Tibial nerve (tissue), 3 donors: ENCODE data around the gene MRI1.

ENCODE experiments used
- POLR2A ChIP-seq, 2 donors: fragments of 450-650 bp; IDR thresholded peaks; one replicate each; pipeline ENCODE4 v1.6.1; 2017; ENCODE audit warnings: antibody characterized with exemption in 2 of 2, mild to moderate bottlenecking in 2 of 2, moderate library complexity in 2 of 2
- TF ChIP-seq, protein P1 (sequence below), 5 experiments: fragments of 200-600 bp in 3 of 5; fragments of 450-650 bp in 2 of 5; sonication (generic) in 3 of 5; IDR thresholded peaks; one replicate each; pipeline ENCODE4 v1.5.1; 2016 to 2019; ENCODE audit warnings: antibody characterized with exemption in 5 of 5, mild to moderate bottlenecking in 3 of 5, moderate library complexity in 2 of 5

DNA sequence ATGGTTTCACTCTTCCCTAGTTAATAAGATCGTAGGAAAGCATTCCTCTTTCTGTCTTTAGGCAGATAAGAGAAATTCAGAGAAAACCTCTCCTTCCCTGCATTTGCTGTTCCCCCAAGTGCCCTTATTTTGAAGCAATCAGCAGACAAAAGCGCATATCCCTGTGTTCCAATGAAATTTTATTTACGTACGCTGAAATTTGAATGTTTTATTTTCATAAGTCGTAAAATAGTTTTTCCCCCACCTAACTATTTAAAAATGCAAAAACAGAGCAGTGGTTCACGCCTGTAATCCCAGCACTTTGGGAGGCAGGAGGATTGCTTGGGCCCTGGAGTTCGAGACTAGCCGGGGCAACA lies 17.2 kb upstream of the MRI1 start:
- TF ChIP-seq, protein P1, sequence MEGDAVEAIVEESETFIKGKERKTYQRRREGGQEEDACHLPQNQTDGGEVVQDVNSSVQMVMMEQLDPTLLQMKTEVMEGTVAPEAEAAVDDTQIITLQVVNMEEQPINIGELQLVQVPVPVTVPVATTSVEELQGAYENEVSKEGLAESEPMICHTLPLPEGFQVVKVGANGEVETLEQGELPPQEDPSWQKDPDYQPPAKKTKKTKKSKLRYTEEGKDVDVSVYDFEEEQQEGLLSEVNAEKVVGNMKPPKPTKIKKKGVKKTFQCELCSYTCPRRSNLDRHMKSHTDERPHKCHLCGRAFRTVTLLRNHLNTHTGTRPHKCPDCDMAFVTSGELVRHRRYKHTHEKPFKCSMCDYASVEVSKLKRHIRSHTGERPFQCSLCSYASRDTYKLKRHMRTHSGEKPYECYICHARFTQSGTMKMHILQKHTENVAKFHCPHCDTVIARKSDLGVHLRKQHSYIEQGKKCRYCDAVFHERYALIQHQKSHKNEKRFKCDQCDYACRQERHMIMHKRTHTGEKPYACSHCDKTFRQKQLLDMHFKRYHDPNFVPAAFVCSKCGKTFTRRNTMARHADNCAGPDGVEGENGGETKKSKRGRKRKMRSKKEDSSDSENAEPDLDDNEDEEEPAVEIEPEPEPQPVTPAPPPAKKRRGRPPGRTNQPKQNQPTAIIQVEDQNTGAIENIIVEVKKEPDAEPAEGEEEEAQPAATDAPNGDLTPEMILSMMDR (IDR thresholded peaks at IDR 0.05) = no peak
- TF ChIP-seq POLR2A (IDR thresholded peaks at IDR 0.05) = no peak
